Psoas muscle (tissue), 8 donors: ENCODE results near the gene CRYBG1. TPM values are rescaled to one million over a fixed set of nuclear protein-coding genes. Genes with fewer than 3 reads are reported as not detected.
"Not testable (repeated sequence)": the region's sequence is repeated elsewhere in the genome, so short reads cannot be mapped to it uniquely, and the experiment has no call there.

Source experiments
- ATAC-seq, 4 donors: fragments of 200-7000 bp; cut with Tn5 transposase; one replicate each; pipeline ENCODE4 v1.9.1; 2020; ENCODE audit warnings: moderate library complexity in 3 of 4, mild to moderate bottlenecking in 2 of 4
- DNase-seq, 2 donors: peaks; one replicate each; pipeline ENCODE4 v3.0.0-alpha.2; 2020
- H3K27ac ChIP-seq: fragments of 200-600 bp; one replicate; pipeline ENCODE4 v1.8.0; 2022
- H3K27me3 ChIP-seq, 3 donors: fragments of 200-600 bp in 1 of 3; one replicate each; pipeline versions ENCODE4 v1.6.1 to v1.8.0; 2013 to 2022; ENCODE audit warnings: low read length in 2 of 3, mild to moderate bottlenecking in 2 of 3, moderate library complexity in 1 of 3; ENCODE audit not compliant: insufficient read depth in 3 of 3
- H3K36me3 ChIP-seq, 2 donors: fragments of 200-600 bp in 1 of 2; one replicate each; pipeline versions ENCODE4 v1.6.1 to v1.8.0; 2013 to 2022; ENCODE audit warnings: low read depth in 1 of 2, mild to moderate bottlenecking in 1 of 2, moderate library complexity in 1 of 2; ENCODE audit not compliant: insufficient read depth in 1 of 2
- H3K4me1 ChIP-seq: fragments of 200-600 bp; one replicate; pipeline ENCODE4 v1.8.0; 2022
- H3K4me3 ChIP-seq: fragments of 200-600 bp; one replicate; pipeline ENCODE4 v1.8.0; 2022; ENCODE audit warnings: mild to moderate bottlenecking
- H3K9me3 ChIP-seq: fragments of 200-600 bp; one replicate; pipeline ENCODE4 v1.8.0; 2022
- whole genome bisulfite sequencing, 3 donors: extraction: QIAGEN DNeasy Blood & Tissue Kit; methylation state at CpG; one replicate each; pipeline versions ENCODE4 v1.1.6 to v1.1.7; 2013; 5-methylcytosine and 5-hydroxymethylcytosine counted together
- intact Hi-C, 2 donors: fragments of 100-400 bp; cut with DNase I; formaldehyde crosslinking; loops; one replicate each; pipeline versions ENCODE4 v1.11.0 to v1.14.2; 2022
- polyA plus RNA-seq, 3 donors: library from polyadenylated mRNA; stranded (reverse); fragments of 200-250 nt; gene quantifications; one replicate each; pipeline ENCODE4 v1.2.3, GENCODE V29; 2013
- total RNA-seq, 4 donors: library from RNA; stranded (reverse); fragmentation: NEBNext Ultra II Directional in 2 of 4; extraction: Animal tissue kit (Norgen Biotek cat#: 25700) in 2 of 4; gene quantifications; one replicate each; pipeline versions ENCODE4 v1.2.1 to v1.2.4, GENCODE V29; 2021 to 2023
- TF ChIP-seq, protein P1 (sequence below): fragments of 200-600 bp; IDR thresholded peaks from one replicate; pipeline ENCODE4 v1.8.0; 2022; ENCODE audit warnings: antibody characterized with exemption
- donor health status: healthy with polysubstance abuse.
- donor health status: DM: no; HTN: no; CAD: no; lungs with moderate emphysema.
- donor health status: Bipolar disorder and iron deficiency.
- donor health status: healthy.
- donor health status: DM: yes; HTN: yes; CAD: no.
- donor health status: DM: no; HTN: no; CAD: no.
- donor health status: DM: no; HTN: no; CAD: no.
- donor health status: DM: yes; HTN: yes; CAD: no.

CRYBG1 gene
- total and polyA plus RNA-seq, 7 donors, result 0.17 to 1.6 (median 0.82) TPM

DNA sequence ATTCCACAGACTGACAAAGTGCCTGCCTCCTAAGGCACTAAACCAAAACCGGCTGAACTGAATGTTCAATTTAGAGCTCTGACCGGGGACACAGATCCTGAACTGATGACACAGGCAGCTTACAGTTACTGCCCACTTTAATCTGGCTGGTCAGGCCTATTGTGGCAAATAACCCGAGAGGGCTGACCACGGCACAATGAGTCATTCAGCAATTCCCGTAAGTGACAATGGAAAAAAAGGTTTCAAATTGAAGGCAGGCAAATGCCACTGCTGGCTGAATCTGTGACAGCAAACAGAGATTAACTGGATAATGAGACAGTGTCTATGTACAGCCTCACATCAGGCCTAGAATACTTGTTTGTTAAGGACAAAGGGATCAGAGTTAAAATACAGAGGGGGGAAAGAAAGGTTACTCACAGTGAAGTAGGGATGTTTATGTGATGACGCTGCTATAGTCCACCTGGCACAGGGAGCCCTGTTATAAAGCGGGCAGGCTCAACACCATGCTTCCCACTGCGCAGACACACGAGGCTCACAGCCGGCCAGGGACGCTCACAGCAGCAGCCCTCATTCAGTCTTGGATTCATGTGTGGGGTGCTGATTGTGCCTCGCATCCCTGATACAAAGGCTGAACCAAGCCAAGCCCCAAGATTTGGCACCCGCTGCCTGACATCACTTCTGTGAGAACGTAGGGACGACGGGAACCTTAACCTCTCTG lies 214.4 kb downstream of the CRYBG1 start:
- intact Hi-C loops, result no loop called here
- Histone ChIP-seq H3K9me3 (no peaks in the 10 kb centered on the region), H3K4me3 (no peak overlapping the region), H3K4me1 (no peaks in the 10 kb centered on the region), H3K27me3 (no peaks in the 10 kb centered on the region), H3K27ac (peak overlapping the region; percentile 76), H3K36me3 (peaks cover 2 to 34% of the 10 kb centered on the region in 2 donors)
- ATAC-seq, result peak; percentile 93 to 96 (median 95)
- WGBS, 3 donors, result 59 to 75% (median 63%) methylated on average over 16 of the region's 16 CpGs
- DNase-seq, result peak; percentile 39 to 62
- TF ChIP-seq, protein P1, sequence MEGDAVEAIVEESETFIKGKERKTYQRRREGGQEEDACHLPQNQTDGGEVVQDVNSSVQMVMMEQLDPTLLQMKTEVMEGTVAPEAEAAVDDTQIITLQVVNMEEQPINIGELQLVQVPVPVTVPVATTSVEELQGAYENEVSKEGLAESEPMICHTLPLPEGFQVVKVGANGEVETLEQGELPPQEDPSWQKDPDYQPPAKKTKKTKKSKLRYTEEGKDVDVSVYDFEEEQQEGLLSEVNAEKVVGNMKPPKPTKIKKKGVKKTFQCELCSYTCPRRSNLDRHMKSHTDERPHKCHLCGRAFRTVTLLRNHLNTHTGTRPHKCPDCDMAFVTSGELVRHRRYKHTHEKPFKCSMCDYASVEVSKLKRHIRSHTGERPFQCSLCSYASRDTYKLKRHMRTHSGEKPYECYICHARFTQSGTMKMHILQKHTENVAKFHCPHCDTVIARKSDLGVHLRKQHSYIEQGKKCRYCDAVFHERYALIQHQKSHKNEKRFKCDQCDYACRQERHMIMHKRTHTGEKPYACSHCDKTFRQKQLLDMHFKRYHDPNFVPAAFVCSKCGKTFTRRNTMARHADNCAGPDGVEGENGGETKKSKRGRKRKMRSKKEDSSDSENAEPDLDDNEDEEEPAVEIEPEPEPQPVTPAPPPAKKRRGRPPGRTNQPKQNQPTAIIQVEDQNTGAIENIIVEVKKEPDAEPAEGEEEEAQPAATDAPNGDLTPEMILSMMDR, result no peak

- TF ChIP-seq, protein P1, result no peak
- H3K4me3 ChIP-seq, result no peak overlapping the region
- 77 to 94% (median 85%) methylated on average over 2 of the region's 2 CpGs for WGBS, 3 donors
- DNase-seq (no peak), ATAC-seq (no peak)
- H3K27me3 ChIP-seq, result no peaks in the 10 kb centered on the region
- no peak overlapping the region for H3K27ac ChIP-seq
- no peaks in the 10 kb centered on the region for H3K4me1 ChIP-seq
- peaks cover 2 to 21% of the 10 kb centered on the region in 2 donors for H3K36me3 ChIP-seq
- intact Hi-C loops, result no loop called here
- no peaks in the 10 kb centered on the region for H3K9me3 ChIP-seq
Measured at GRCh38 chr6:106579281-106579680, 218.8 kb downstream of the CRYBG1 start.

DNA sequence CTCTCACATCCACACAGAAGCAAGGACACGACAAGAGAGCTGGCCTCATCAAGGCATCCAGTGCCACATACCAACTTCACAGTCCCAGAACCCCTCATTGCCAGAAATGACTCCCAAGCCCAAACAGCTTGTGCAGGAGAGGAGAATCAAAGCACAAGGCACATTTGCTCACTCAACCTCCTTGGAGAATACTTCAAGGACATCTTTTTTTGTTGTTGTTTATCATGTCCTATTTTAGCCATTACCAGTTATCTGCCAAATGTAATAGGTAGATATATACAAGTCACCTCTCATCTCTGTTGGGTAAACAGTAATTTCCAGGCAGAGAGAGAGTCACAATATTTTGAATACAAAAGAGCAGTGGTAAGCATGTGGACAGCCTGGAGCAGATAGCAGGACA lies 221.0 kb downstream of the CRYBG1 start:
- H3K36me3 ChIP-seq, result peaks cover 2 to 18% of the 10 kb centered on the region in 2 donors
- no peaks in the 10 kb centered on the region for H3K9me3 ChIP-seq
- H3K4me3 ChIP-seq, result no peak overlapping the region
- TF ChIP-seq, protein P1, result no peak
- intact Hi-C loops, result no loop called here
- no peaks in the 10 kb centered on the region for H3K27me3 ChIP-seq
- no peak for DNase-seq
- peak; percentile 54 to 79 (median 66) for ATAC-seq
- no peaks in the 10 kb centered on the region for H3K4me1 ChIP-seq
- H3K27ac ChIP-seq, result peak overlapping the region; percentile 33
- 31 to 41% (median 34%) methylated on average over 1 of the region's 1 CpG for WGBS, 3 donors

DNA sequence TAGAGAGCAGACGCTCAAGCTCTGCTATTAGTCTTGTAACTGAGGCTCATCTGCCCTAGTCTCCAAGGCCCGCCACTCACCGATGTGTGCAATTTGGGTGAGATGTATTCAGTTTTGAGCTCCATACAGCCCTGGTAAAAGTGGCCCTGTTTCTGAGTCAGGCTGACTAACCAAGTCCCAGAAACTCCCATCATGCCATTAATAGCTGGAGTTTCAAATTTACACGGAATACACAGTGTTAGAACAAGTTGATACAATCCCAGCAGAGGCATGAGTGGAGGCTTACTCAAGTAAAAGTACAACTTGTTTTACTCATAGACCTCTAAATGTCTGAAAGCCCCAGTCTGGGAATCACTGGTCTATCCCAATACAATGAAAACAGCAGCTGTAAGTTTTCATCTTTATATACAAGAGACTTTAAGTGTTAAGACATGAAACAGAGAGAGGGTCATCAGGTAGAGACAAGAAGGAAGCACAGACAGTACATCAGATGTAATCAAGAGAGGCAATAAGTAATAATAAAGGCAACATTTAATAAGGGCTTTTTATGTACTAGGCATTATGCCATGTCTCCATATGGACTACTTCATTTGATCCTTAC lies 226.4 kb downstream of the CRYBG1 start:
- 80 to 95% (median 94%) methylated on average over 4 of the region's 4 CpGs for WGBS, 3 donors
- H3K36me3 ChIP-seq, result peaks cover 2 to 31% of the 10 kb centered on the region in 2 donors

DNA sequence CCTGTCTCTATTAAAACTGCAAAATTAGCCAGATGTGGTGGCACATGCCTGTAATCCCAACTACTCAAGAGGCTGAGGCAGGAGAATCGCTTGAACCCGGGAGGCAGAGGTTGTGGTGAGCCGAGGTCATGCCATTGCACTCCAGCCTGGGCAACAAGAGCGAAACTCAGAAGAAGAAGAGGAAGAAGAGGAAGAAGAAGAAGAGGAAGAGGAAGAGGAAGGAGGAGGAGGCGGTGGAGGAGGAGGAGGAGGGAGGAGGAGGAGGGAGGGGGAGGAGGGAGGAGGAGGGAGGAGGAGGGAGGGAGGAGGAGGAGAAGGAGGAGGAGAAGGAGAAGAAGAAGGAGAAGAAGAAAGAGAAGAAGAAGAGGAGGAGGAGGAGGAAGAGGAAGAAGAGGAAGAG lies 228.4 kb downstream of the CRYBG1 start:
- Histone ChIP-seq H3K4me1 (peaks cover 13% of the 10 kb centered on the region), H3K36me3 (peaks cover 0 to 22% of the 10 kb centered on the region in 2 donors)
- intact Hi-C loops, H3K27me3 ChIP-seq, H3K9me3 ChIP-seq, ATAC-seq, DNase-seq, H3K4me3 ChIP-seq, H3K27ac ChIP-seq: not testable (repeated sequence)
- WGBS, 3 donors, result 80 to 100% (median 89%) methylated on average over 1 to 4 of the region's 5 CpGs

More for the DNA sequence above, 226.4 kb downstream of the CRYBG1 start:
- ATAC-seq, result no peak
- Histone ChIP-seq H3K4me1 (peaks cover 12% of the 10 kb centered on the region), H3K27me3 (no peaks in the 10 kb centered on the region), H3K4me3 (no peak overlapping the region), H3K9me3 (no peaks in the 10 kb centered on the region), H3K27ac (no peak overlapping the region)
- TF ChIP-seq, protein P1, result no peak
- intact Hi-C loops, result no loop called here
- no peak for DNase-seq
